GM18909 (cell line): ENCODE data around the gene RPS5.
A peak's percentile ranks its signal among the peaks of the same experiment; 100 is the strongest.

Experiments used
- ATAC-seq: cut with Tn5 transposase; IDR thresholded peaks from one replicate; pipeline ENCODE4 v1.9.1; 2021; ENCODE audit warnings: mild to moderate bottlenecking; ENCODE audit not compliant: unreplicated experiment, poor library complexity

Gene RPS5

GRCh38 chr19:58381460-58382212 is 5.4 kb upstream of the RPS5 start:
- ATAC-seq = no peak

DNA sequence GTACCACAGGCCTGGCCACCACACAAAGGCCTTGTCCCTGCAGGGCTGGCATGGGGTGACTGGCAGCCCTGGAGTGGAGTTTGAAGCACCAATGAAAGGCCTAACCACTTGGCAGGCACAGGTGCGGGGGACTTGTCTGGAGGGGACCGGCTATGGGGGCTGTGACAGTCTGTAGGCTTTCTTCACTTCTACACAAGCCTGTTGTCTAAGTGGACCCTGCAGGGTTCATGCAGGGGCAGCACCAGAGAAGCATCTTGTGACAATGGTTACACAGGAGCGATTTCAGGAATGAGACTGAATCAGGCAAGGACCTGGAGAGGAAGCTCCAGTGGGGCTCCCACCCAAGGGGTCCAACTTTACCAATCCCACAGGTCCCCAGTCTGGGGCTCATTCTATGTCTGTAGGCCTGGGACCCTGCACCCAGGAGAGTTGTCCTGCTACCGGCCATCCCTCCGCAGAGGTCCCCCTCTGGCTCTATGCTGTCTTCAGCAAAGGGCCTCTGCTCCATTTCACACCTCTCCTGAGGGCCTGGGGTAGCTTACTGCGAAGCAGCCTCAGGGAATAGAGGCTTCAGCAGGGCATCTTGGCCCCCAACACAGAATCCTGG is 4.0 kb upstream of the RPS5 start:
- no peak for ATAC-seq

DNA sequence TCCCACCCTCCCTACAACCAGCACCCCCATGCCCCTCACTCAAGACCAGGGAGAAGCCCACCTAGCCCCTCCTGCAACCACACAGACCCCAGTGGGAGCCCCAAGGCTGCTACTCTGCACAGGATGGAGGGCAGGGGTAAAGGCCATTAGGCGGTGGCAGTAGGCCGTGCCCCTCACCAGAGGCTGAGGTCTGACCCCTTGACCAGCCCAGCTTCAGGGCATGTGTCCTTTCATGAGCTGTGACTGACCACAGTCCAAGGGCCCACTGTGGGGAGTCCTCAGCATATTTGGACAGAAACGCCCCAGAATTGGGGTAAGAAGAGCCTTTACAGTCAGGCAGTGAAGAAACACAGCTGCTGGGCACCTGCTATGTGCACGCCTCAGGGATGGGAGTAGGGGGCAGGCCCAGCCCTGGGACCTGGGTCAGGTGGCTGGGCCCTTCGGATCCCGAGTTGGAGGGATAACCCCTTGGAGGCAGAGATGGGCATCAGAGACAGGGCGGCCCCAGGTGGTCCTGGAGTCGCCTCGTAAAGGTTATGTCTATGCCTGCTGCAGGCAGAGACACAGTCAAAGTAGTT is 1.7 kb upstream of the RPS5 start:
- no peak for ATAC-seq

DNA sequence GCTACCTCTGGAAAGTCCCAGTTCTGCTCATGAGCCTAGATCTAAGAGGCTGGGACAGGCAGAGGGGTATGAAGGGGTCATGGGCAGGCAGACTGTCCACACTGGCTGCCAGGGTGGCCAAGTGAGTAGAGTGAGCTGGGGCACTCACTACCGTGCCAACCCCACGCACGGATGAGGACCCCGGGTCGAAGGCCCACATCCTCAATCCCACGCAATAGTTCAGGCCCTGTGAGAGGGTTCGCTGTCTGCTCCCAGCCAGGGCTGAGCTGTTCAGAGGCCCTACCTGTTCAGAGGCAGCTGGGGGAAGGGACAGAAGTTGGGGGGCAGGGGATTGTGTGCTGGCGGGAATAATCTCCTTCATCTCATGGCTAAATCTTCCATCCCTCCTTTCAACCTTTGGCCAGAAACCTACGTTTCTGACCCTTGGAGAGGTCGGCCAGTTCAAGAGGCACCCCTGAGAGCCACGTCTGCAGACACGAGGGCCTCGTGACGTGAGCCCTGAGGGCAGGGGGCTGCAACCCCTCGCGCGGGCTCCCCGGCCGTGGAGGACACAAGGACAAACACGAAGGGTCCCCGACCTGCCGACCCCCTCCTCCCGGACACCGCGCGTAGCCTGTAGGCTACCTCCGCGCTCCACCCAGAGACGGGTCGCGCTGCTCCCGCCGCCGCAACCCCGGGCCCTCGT is 1.0 kb upstream of the RPS5 start:
- peak; percentile 12 for ATAC-seq

- no peak for ATAC-seq
These were observed 487 bp downstream of the RPS5 start for GRCh38 chr19:58387338-58388174.

- ATAC-seq = no peak
These were observed 1.1 kb downstream of the RPS5 start for GRCh38 chr19:58388175-58388526.

- no peak for ATAC-seq
These were observed 6.1 kb downstream of the RPS5 start for GRCh38 chr19:58392945-58393724.

DNA sequence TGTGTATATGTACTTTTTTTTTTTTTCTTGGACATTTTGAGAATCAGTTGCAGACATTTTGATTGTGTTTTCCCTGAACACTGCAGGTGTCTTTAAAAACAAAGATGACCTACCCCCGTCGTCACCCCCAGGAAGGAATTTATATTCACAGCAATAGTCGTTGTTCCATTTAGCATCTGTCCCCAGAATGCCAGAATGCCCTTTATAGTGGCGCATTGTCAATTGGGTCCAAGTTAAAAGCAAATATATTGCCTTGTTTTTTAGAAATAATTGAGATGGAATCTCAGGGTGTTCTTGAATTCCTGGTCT is 6.6 kb downstream of the RPS5 start:
- ATAC-seq = no peak

GRCh38 chr19:58394821-58395219 is 7.8 kb downstream of the RPS5 start:
- no peak for ATAC-seq

DNA sequence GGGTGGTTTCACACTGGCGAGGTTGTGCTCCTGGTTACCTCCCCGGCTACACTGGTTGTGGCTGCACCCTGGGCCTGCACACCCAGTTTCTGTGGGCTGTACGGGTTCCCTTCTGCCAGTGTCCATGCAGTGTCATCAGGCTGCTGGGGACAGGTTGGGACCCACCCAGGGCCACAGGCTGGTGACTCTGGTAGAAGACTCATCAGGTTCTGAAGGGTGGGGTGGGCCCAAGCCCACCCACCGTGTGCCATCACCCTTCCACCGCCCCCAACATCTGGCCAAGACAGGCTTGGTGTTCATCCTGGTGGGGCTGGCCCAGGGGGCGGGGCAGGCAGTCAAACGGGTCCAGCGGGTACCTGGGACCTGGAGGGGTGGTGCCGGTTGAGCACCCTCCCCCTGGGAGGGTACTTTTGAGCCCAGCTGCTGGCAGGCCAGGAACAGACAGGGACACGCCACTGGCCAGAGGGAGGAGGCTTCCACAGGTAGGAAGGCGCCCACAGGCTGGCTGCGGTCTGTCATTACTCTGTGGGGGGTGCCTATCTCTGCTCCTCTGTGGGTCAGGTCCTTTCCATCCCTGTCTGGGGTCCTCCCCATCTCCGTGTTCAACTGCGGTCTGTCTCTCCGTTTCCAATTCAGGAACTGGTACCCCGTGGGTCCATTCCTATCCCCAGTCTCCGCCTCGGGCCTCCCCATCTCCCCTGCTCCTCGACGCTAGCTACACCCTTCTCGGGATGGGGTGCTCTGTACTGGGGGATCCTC is 8.3 kb downstream of the RPS5 start, which contains the start of gene RNF225:
Gene RNF225, plus strand, starts transcription at position 437 of the 759 bp plus-strand sequence. CDS start 434 bp downstream, outside the sequence.
- no peak for ATAC-seq

GRCh38 chr19:58395979-58396627 is 9.0 kb downstream of the RPS5 start:
- no peak for ATAC-seq

DNA sequence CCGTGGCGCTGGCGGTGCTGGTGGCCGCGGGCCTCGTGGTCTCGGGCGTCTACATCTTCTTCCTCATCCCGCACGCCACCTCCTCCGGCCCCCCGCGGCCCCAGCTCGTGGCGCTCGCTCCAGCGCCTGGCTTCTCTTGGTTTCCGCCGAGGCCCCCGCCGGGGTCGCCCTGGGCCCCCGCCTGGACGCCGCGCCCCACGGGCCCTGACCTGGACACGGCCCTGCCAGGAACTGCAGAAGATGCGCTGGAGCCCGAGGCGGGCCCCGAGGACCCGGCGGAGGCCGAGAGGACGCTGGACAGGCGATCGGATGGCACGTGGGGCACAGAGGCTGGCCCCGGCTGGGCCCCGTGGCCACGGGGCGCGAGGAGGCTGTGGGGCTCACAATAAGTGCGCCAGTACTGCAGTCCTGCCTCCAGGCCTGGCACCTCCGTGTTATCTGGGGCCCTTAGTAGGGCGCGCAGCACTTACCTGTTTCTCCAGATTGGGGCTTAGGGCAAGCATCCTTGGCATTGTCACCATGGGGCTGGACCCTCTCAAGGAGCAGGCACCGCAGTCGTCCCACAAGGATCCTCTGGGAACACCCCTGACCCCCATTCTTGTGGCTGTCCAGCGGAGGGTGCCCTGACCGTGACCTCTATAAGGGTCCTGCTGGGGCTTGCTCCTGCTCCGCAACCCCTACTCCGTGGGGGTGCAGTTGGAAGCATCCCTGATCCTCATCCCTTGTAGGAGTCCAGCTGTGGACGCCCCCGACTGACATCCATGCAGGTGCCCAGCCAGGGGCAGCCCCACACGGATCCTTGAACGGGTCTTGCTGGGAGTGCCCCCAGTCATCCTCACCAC is 9.8 kb downstream of the RPS5 start:
- ATAC-seq = no peak

- ATAC-seq = no peak
These were observed 10.5 kb downstream of the RPS5 start for GRCh38 chr19:58397533-58398037.

DNA sequence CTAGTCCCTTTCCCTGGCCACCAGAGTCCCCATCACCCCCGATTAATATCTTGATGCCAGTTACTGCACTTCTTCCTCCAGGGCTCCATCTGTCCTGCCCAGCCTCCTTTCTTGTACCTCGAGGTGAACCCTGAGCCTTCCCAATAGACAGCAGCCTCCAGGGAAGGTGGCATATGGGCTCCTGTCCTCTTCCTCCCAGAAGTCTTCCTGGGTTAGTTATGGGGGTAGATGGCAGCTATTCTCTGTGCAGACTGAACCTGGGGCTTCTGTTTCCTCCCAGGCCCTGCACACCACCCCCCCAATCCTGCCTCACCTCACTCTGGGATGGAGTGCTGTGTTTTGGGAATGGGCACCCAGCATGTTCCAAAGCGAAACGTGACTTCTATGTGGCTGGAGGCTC is 11.0 kb downstream of the RPS5 start:
- no peak for ATAC-seq

DNA sequence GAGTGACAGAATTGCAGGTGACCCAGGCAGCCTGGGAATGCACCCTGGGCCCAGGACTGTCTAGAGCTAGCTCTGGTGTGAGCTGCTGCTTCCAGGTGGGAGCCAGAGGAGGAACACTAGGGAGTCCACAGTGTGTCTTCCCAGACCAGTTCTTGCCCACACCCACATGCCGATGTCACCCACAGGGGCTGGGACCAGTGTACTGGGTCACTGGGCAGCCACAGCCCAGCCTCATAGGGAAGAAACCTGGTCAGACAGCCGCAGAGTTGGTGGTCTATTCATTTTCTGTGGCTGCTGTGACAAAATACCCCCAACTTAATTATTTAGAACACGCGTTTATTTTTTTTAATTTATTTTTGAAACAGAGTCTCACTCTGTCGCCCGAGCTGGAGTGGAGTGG is 11.5 kb downstream of the RPS5 start:
- no peak for ATAC-seq

- no peak for ATAC-seq
These were observed 12.8 kb downstream of the RPS5 start for GRCh38 chr19:58399903-58400302.

- ATAC-seq = no peak
These were observed 13.3 kb downstream of the RPS5 start for GRCh38 chr19:58400316-58400915.
